Loucy (cell line): ENCODE results near the gene CALN1.

Experiments
- H2AFZ ChIP-seq: fragments of 200-600 bp; sonication (generic); 2 replicates; pipeline ENCODE4 v1.6.0; 2016; ENCODE audit warnings: antibody characterized with exemption, mild to moderate bottlenecking, low read length, moderate library complexity
- H3F3A ChIP-seq: fragments of 200-600 bp; 2 replicates; pipeline ENCODE4 v1.6.0; 2016; ENCODE audit warnings: antibody characterized with exemption, low read depth, mild to moderate bottlenecking
- H3K27me3 ChIP-seq: fragments of 200-600 bp; sonication (generic); 2 replicates; pipeline ENCODE4 v1.6.1; 2014; ENCODE audit warnings: low read length, mild to moderate bottlenecking; ENCODE audit not compliant: insufficient read depth, poor library complexity, severe bottlenecking
- H3K36me3 ChIP-seq: fragments of 200-600 bp; sonication (generic); 2 replicates; pipeline ENCODE4 v1.6.1; 2016; ENCODE audit warnings: low read length; ENCODE audit not compliant: insufficient read depth
- H3K4me1 ChIP-seq: fragments of 200-600 bp; sonication (generic); 2 replicates; pipeline ENCODE4 v1.5.1; 2014; ENCODE audit warnings: low read length, mild to moderate bottlenecking; ENCODE audit not compliant: insufficient read depth, poor library complexity, severe bottlenecking
- H3K4me2 ChIP-seq: fragments of 200-600 bp; sonication (generic); 2 replicates; pipeline ENCODE4 v1.6.0; 2014; ENCODE audit warnings: antibody characterized with exemption, low read length, low read depth, mild to moderate bottlenecking; ENCODE audit not compliant: poor library complexity, severe bottlenecking
- H3K4me3 ChIP-seq: fragments of 200-600 bp; sonication (generic); 2 replicates; pipeline ENCODE4 v1.5.1; 2014; ENCODE audit warnings: low read length, mild to moderate bottlenecking, mixed read lengths; ENCODE audit not compliant: poor library complexity, severe bottlenecking
- H3K79me2 ChIP-seq: fragments of 200-600 bp; sonication (generic); 2 replicates; pipeline ENCODE4 v1.6.1; 2014; ENCODE audit warnings: low read length; ENCODE audit not compliant: insufficient read depth
- H3K9ac ChIP-seq: fragments of 200-600 bp; sonication (generic); 2 replicates; pipeline ENCODE4 v1.6.0; 2014; ENCODE audit warnings: mild to moderate bottlenecking, low read depth, low read length, moderate library complexity; ENCODE audit not compliant: poor library complexity, severe bottlenecking
- H3K9me2 ChIP-seq: fragments of 200-600 bp; sonication (generic); replicated peaks from 2 replicates; pipeline ENCODE4 v1.6.1; 2016; ENCODE audit warnings: low read depth, low read length, mixed read lengths
- H3K9me3 ChIP-seq: fragments of 200-600 bp; sonication (generic); 2 replicates; pipeline ENCODE4 v1.6.1; 2014; ENCODE audit warnings: mild to moderate bottlenecking, antibody characterized with exemption, low read length, low read depth; ENCODE audit not compliant: insufficient read depth
- H4K20me1 ChIP-seq: fragments of 200-600 bp; sonication (generic); 2 replicates; pipeline ENCODE4 v1.6.0; 2014; ENCODE audit warnings: antibody characterized with exemption, low read length, mild to moderate bottlenecking; ENCODE audit not compliant: insufficient read depth, poor library complexity, severe bottlenecking
- CTCF ChIP-seq: fragments of 200-600 bp; sonication (generic); conservative IDR thresholded peaks from 2 replicates; pipeline ENCODE4 v1.5.1; 2014; ENCODE audit warnings: mild to moderate bottlenecking, antibody characterized with exemption, low read length
- EZH2phosphoT487 ChIP-seq: fragments of 200-600 bp; IDR thresholded peaks from 2 replicates; pipeline ENCODE4 v1.6.1; 2018; ENCODE audit warnings: antibody characterized with exemption, mild to moderate bottlenecking, moderate library complexity, borderline replicate concordance

Gene CALN1

DNA sequence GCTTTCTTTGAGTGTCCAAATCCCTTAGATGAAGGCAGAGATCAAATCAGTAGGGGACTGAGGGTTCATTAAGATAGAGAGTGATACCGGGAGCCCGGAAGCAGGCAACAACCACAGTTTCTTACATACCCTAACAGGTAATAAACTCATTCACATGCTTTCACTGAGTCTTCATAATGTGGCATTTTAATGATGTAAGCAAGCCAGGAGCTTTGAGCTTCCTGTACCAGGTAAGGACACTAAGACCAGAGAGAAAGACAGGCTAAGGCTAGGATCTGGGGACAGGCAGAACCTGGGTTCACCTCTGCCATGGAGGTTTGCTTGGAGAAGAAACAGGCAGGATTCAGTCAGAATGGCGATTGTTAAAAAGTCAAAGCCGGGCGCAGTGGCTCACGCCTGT, 661.8 kb downstream of the CALN1 start:
- no peaks in the 10 kb centered on the region for H3K36me3 ChIP-seq
- no peaks in the 10 kb centered on the region for H3K79me2 ChIP-seq
- H2AFZ ChIP-seq = no peak overlapping the region
- H4K20me1 ChIP-seq = no peaks in the 10 kb centered on the region
- H3K27me3 ChIP-seq = no peaks in the 10 kb centered on the region
- no peak overlapping the region for H3K4me2 ChIP-seq
- H3K9me2 ChIP-seq = no peaks in the 10 kb centered on the region
- no peak overlapping the region for H3K9ac ChIP-seq
- peaks cover 9% of the 10 kb centered on the region; the same call in 1 of the 2 replicates for H3K9me3 ChIP-seq
- H3F3A ChIP-seq = no peaks in the 10 kb centered on the region
- TF ChIP-seq EZH2phosphoT487 (no peak), CTCF (no peak)
- no peak overlapping the region for H3K4me3 ChIP-seq
- no peaks in the 10 kb centered on the region for H3K4me1 ChIP-seq

- Histone ChIP-seq H4K20me1 (no peaks in the 10 kb centered on the region), H3K4me1 (no peaks in the 10 kb centered on the region), H3F3A (no peaks in the 10 kb centered on the region), H3K9me3 (peaks cover 6% of the 10 kb centered on the region; the same call in 1 of the 2 replicates), H2AFZ (no peak overlapping the region), H3K4me3 (no peak overlapping the region), H3K79me2 (no peaks in the 10 kb centered on the region), H3K9me2 (no peaks in the 10 kb centered on the region), H3K27me3 (no peaks in the 10 kb centered on the region), H3K9ac (no peak overlapping the region), H3K4me2 (no peak overlapping the region), H3K36me3 (no peaks in the 10 kb centered on the region)
- TF ChIP-seq CTCF (no peak), EZH2phosphoT487 (no peak)
Observed at GRCh38 chr7:71746006-71746405, 666.1 kb downstream of the CALN1 start.

GRCh38 chr7:71740174-71740560, 672.0 kb downstream of the CALN1 start:
- no peaks in the 10 kb centered on the region for H3K79me2 ChIP-seq
- H3K4me2 ChIP-seq = no peak overlapping the region
- no peak for TF ChIP-seq EZH2phosphoT487
- no peak for TF ChIP-seq CTCF
- H2AFZ ChIP-seq = no peak overlapping the region
- no peaks in the 10 kb centered on the region for H3K9me3 ChIP-seq
- no peaks in the 10 kb centered on the region for H3K4me1 ChIP-seq
- H3F3A ChIP-seq = no peaks in the 10 kb centered on the region
- H3K36me3 ChIP-seq = no peaks in the 10 kb centered on the region
- H3K9me2 ChIP-seq = no peaks in the 10 kb centered on the region
- no peak overlapping the region for H3K9ac ChIP-seq
- no peaks in the 10 kb centered on the region for H4K20me1 ChIP-seq
- no peaks in the 10 kb centered on the region for H3K27me3 ChIP-seq
- H3K4me3 ChIP-seq = no peak overlapping the region
